Measurements from ENCODE around the gene OR2AP1. TPM values are rescaled to one million over a fixed set of nuclear protein-coding genes. Genes with fewer than 3 reads are reported as not detected.
"Not testable (repeated sequence)": the region's sequence is repeated elsewhere in the genome, so short reads cannot be mapped to it uniquely, and the experiment has no call there.

The OR2AP1 gene
- polyA plus RNA-seq (ENCODE audit: insufficient read length): not detected

GRCh38 chr12:55572168-55572567 lies at the start of gene OR2AP1:
OR2AP1 (plus strand) TSS chr12:55572468; CDS start chr12:55574415, 1,947 bp downstream.
- DNase-seq: no peak

GRCh38 chr12:55548235-55548634 lies 24.0 kb upstream of the OR2AP1 start:
- not testable (repeated sequence) for DNase-seq

GRCh38 chr12:55548756-55549155 lies 23.5 kb upstream of the OR2AP1 start:
- no peak for DNase-seq

- no peak for DNase-seq
Measured at GRCh38 chr12:55549302-55549701, 23.0 kb upstream of the OR2AP1 start, which contains the start of gene OR6C4. OR6C4 (plus strand) TSS chr12:55549602; CDS start chr12:55551227, 1,625 bp downstream.

GRCh38 chr12:55554296-55554695 lies 18.0 kb upstream of the OR2AP1 start:
- DNase-seq: no peak

- not testable (repeated sequence) for DNase-seq
Measured at GRCh38 chr12:55570060-55570459, 2.2 kb upstream of the OR2AP1 start.

- not testable (repeated sequence) for DNase-seq
Measured at GRCh38 chr12:55570689-55571088, 1.6 kb upstream of the OR2AP1 start.

GRCh38 chr12:55582066-55582465 lies 9.8 kb downstream of the OR2AP1 start:
- DNase-seq: no peak

GRCh38 chr12:55585817-55586216 lies 13.5 kb downstream of the OR2AP1 start:
- DNase-seq: no peak

GRCh38 chr12:55590152-55590551 lies 17.9 kb downstream of the OR2AP1 start:
- not testable (repeated sequence) for DNase-seq

- DNase-seq: no peak
Measured at GRCh38 chr12:55607821-55608594, 35.7 kb downstream of the OR2AP1 start.

GRCh38 chr12:55610598-55610997 lies 38.3 kb downstream of the OR2AP1 start:
- no peak for DNase-seq

GRCh38 chr12:55612646-55613045 lies 40.4 kb downstream of the OR2AP1 start:
- DNase-seq: no peak

- DNase-seq: no peak
Measured at GRCh38 chr12:55614764-55615163, 42.5 kb downstream of the OR2AP1 start.

GRCh38 chr12:55619354-55620138 lies 47.3 kb downstream of the OR2AP1 start:
- peak; percentile 79 for DNase-seq

- no peak for DNase-seq
Measured at GRCh38 chr12:55624056-55624455, 51.8 kb downstream of the OR2AP1 start.

Other genes with a start within 250 kb of the OR2AP1 start
- not detected for gene OR6C3, start 241.7 kb upstream of the OR2AP1 start, polyA plus RNA-seq (ENCODE audit: insufficient read length)
- 0.08 TPM for gene OR6C75, start 209.5 kb upstream of the OR2AP1 start, polyA plus RNA-seq (ENCODE audit: insufficient read length)
- not detected for gene OR6C65, start 171.9 kb upstream of the OR2AP1 start, polyA plus RNA-seq (ENCODE audit: insufficient read length)
- gene OR6C76, start 146.2 kb upstream of the OR2AP1 start, polyA plus RNA-seq (ENCODE audit: insufficient read length): not detected
- not detected for gene OR6C2, start 128.4 kb upstream of the OR2AP1 start, polyA plus RNA-seq (ENCODE audit: insufficient read length)
- not detected for gene OR6C70, start 102.3 kb upstream of the OR2AP1 start, polyA plus RNA-seq (ENCODE audit: insufficient read length)
- gene OR6C68, start 80.1 kb upstream of the OR2AP1 start, polyA plus RNA-seq (ENCODE audit: insufficient read length): not detected
- gene OR6C4, start 22.9 kb upstream of the OR2AP1 start, polyA plus RNA-seq (ENCODE audit: insufficient read length): not detected
- gene OR10P1, start 64.4 kb downstream of the OR2AP1 start, polyA plus RNA-seq (ENCODE audit: insufficient read length): not detected
- 466 TPM for gene ITGA7, start 135.4 kb downstream of the OR2AP1 start, polyA plus RNA-seq (ENCODE audit: insufficient read length)
- gene BLOC1S1, start 143.6 kb downstream of the OR2AP1 start, polyA plus RNA-seq (ENCODE audit: insufficient read length): 109 TPM
- gene RDH5, start 147.9 kb downstream of the OR2AP1 start, polyA plus RNA-seq (ENCODE audit: insufficient read length): 31.4 TPM
- 781 TPM for gene CD63, start 156.5 kb downstream of the OR2AP1 start, polyA plus RNA-seq (ENCODE audit: insufficient read length)
- 17.2 TPM for gene GDF11, start 170.7 kb downstream of the OR2AP1 start, polyA plus RNA-seq (ENCODE audit: insufficient read length)
- gene SARNP, start 245.3 kb downstream of the OR2AP1 start, polyA plus RNA-seq (ENCODE audit: insufficient read length): 64.9 TPM
- gene ORMDL2, start 245.6 kb downstream of the OR2AP1 start, polyA plus RNA-seq (ENCODE audit: insufficient read length): 16.4 TPM

Data from hindlimb muscle (tissue), 1 donor.